AG04450 (cell line): ENCODE data around the gene NCR3LG1. TPM values are rescaled to one million over a fixed set of nuclear protein-coding genes. Genes with fewer than 3 reads are reported as not detected.

Experiments used
- CTCF ChIA-PET: fragments of 300-600, 350-600 bp; formaldehyde crosslinking; extraction: SDS; loops from one replicate; lab custom pipeline; 2022; ENCODE audit warnings: antibody characterized with exemption, inconsistent platforms; lab: Charles Lee
- POLR2A ChIA-PET: fragments of 350-600 bp; formaldehyde crosslinking; extraction: SDS; loops from one replicate; lab custom pipeline; 2021; ENCODE audit warnings: antibody characterized with exemption, inconsistent platforms; lab: Yijun Ruan, JAX
- DNase-seq: peaks from one replicate; pipeline ENCODE4 v3.0.0-alpha.2; 2011; ENCODE audit warnings: low read depth, low spot score
- H3K27ac ChIP-seq: one replicate; pipeline ENCODE4 v1.5.1; 2012; ENCODE audit warnings: low read depth, low read length, control low read depth
- H3K27me3 ChIP-seq: one replicate; pipeline ENCODE4 v1.6.0; 2012; ENCODE audit warnings: low read length; ENCODE audit not compliant: control insufficient read depth, insufficient read depth
- H3K4me3 ChIP-seq: 2 replicates; pipeline ENCODE4 v1.5.1; 2011; ENCODE audit warnings: mild to moderate bottlenecking, low read depth, low read length, control low read depth
- H3K9me3 ChIP-seq: 2 replicates; pipeline ENCODE4 v1.5.1; 2012; ENCODE audit warnings: low read length; ENCODE audit not compliant: control insufficient read depth, insufficient read depth
- CTCF ChIP-seq: IDR thresholded peaks from 2 replicates; pipeline ENCODE4 v1.5.1; 2011; ENCODE audit warnings: low read depth, low read length, control low read depth, inconsistent platforms
- polyA plus RNA-seq: library from polyadenylated mRNA; depleted of rRNA; stranded (reverse); fragments of >200 nt; gene quantifications from 2 replicates; pipeline ENCODE4 v1.2.3, GENCODE V29; 2011

NCR3LG1 gene
- polyA plus RNA-seq, 1 experiment = 3.3 TPM

- POLR2A ChIA-PET = no interaction called here
- no peak overlapping the region for H3K27ac ChIP-seq
Observed at GRCh38 chr11:17413414-17414316, 62.1 kb downstream of the NCR3LG1 start.

GRCh38 chr11:17414317-17414737, 62.7 kb downstream of the NCR3LG1 start:
- no peaks in the 10 kb centered on the region for H3K9me3 ChIP-seq
- DNase-seq = no peak
- H3K27ac ChIP-seq = no peak overlapping the region
- peaks cover 10% of the 10 kb centered on the region for H3K27me3 ChIP-seq
- ChIA-PET POLR2A (no interaction called here), CTCF (no interaction called here)
- no peak overlapping the region for H3K4me3 ChIP-seq
- TF ChIP-seq CTCF = no peak

More at GRCh38 chr11:17413414-17414316, 62.1 kb downstream of the NCR3LG1 start:
- H3K27me3 ChIP-seq = peaks cover 5% of the 10 kb centered on the region
- no peaks in the 10 kb centered on the region for H3K9me3 ChIP-seq
- H3K4me3 ChIP-seq = no peak overlapping the region
- CTCF ChIA-PET = no interaction called here
- no peak for DNase-seq
- no peak for TF ChIP-seq CTCF

- DNase-seq = no peak
- POLR2A ChIA-PET = interaction anchor here (0.5 kb wide), 1 partner anchor 51 kb away, joined by 5 read pairs; no protein-coding TSS in a partner anchor
- H3K27me3 ChIP-seq = peaks cover 14% of the 10 kb centered on the region
- TF ChIP-seq CTCF = no peak
- CTCF ChIA-PET = no interaction called here
- H3K27ac ChIP-seq = no peak overlapping the region
- no peaks in the 10 kb centered on the region for H3K9me3 ChIP-seq
- H3K4me3 ChIP-seq = no peak overlapping the region
Observed at GRCh38 chr11:17414992-17415391, 63.4 kb downstream of the NCR3LG1 start.

- POLR2A ChIA-PET = interaction anchor here (0.5 kb wide), 1 partner anchor 52 kb away, joined by 5 read pairs; no protein-coding TSS in a partner anchor
- H3K27me3 ChIP-seq = peaks cover 19% of the 10 kb centered on the region
- no peak overlapping the region for H3K4me3 ChIP-seq
- no peaks in the 10 kb centered on the region for H3K9me3 ChIP-seq
- no peak for DNase-seq
- CTCF ChIA-PET = no interaction called here
- no peak for TF ChIP-seq CTCF
- H3K27ac ChIP-seq = no peak overlapping the region
Observed at GRCh38 chr11:17415523-17416104, 64.0 kb downstream of the NCR3LG1 start.

GRCh38 chr11:17416492-17416891, 64.9 kb downstream of the NCR3LG1 start:
- POLR2A ChIA-PET = no interaction called here
- no peak for TF ChIP-seq CTCF
- H3K9me3 ChIP-seq = no peaks in the 10 kb centered on the region
- H3K27ac ChIP-seq = no peak overlapping the region
- no peak overlapping the region for H3K4me3 ChIP-seq
- peaks cover 23% of the 10 kb centered on the region for H3K27me3 ChIP-seq
- CTCF ChIA-PET = no interaction called here
- DNase-seq = no peak
